Mammary epithelial cell (primary cell): Measurements from ENCODE around the gene PTPRM.

Experiments used
- EZH2 ChIP-seq: IDR thresholded peaks from 2 replicates; pipeline ENCODE4 v1.6.1; 2012; ENCODE audit warnings: low read length, inconsistent platforms, borderline replicate concordance
- TF ChIP-seq, protein P1 (sequence below), 2 donors: IDR thresholded peaks in 1 of 2; conservative IDR thresholded peaks in 1 of 2; 2 replicates each; pipeline ENCODE4 v1.5.1; 2011 to 2012; ENCODE audit warnings: inconsistent platforms in 2 of 2, low read length in 2 of 2, mild to moderate bottlenecking in 2 of 2, control low read depth in 1 of 2, low read depth in 1 of 2; ENCODE audit not compliant: insufficient read depth in 1 of 2; ENCODE audit errors: extremely low read depth in 1 of 2

DNA sequence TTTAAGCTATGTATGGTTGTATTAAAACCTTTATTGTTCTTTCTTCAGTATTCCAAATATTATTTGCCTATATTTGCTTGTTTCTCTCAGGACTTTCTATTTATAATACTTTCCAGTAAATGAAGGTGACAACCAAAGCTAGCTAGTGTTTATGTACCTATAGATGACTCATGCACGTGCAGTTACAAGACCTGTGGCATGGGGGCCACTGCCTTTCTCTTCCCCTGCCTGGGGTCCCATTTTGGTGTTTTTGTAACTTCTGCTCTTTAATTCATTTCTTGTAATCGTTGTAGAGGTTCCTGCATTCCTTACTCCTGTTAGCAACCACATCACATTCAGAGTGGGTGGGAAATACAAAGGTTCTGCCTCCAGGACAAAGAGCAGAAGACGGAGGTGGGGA is 364.6 kb downstream of the PTPRM start:
- TF ChIP-seq, protein P1, sequence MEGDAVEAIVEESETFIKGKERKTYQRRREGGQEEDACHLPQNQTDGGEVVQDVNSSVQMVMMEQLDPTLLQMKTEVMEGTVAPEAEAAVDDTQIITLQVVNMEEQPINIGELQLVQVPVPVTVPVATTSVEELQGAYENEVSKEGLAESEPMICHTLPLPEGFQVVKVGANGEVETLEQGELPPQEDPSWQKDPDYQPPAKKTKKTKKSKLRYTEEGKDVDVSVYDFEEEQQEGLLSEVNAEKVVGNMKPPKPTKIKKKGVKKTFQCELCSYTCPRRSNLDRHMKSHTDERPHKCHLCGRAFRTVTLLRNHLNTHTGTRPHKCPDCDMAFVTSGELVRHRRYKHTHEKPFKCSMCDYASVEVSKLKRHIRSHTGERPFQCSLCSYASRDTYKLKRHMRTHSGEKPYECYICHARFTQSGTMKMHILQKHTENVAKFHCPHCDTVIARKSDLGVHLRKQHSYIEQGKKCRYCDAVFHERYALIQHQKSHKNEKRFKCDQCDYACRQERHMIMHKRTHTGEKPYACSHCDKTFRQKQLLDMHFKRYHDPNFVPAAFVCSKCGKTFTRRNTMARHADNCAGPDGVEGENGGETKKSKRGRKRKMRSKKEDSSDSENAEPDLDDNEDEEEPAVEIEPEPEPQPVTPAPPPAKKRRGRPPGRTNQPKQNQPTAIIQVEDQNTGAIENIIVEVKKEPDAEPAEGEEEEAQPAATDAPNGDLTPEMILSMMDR (conservative IDR thresholded peaks at IDR 0.05 in 1 of 2, IDR thresholded peaks at IDR 0.05 in 1 of 2; ENCODE audit: extremely low read depth in 1 of 2, insufficient read depth in 1 of 2, low read depth in 1 of 2, low read length in 2 of 2), result no peak
- TF ChIP-seq EZH2, result no peak
